Hypothalamus (tissue), 51 donors: ENCODE data around the gene SLFN5.
"Not testable (repeated sequence)": the region's sequence is repeated elsewhere in the genome, so short reads cannot be mapped to it uniquely, and the experiment has no call there.

ENCODE experiments used
- DNase-seq, 51 donors: peaks; one replicate each; lab custom pipeline; 2025; lab: John Stamatoyannopoulos, UW

The SLFN5 gene

DNA sequence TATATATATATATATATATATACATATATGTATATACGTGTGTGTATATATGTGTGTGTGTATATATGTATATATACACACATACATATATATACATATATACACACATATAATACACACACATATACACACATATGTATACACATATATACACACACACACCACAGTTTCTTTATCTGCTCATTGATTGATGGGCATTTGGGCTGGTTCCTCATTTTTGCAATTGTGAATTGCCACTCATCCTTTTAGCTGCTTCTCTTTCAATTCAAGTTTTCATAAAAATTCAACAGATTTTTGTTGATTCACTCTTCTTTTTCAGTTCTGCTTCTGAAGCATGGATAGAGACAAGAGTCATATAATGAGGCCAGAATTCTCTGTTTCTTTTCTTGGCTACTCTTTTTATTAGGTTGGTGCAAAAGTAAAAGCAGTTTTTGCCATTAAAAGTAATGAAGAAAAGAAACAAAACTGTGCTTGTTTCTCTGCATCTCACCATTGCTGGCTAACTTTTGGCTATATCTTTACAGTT, 44.5 kb downstream of the SLFN5 start:
- no peak for DNase-seq

DNA sequence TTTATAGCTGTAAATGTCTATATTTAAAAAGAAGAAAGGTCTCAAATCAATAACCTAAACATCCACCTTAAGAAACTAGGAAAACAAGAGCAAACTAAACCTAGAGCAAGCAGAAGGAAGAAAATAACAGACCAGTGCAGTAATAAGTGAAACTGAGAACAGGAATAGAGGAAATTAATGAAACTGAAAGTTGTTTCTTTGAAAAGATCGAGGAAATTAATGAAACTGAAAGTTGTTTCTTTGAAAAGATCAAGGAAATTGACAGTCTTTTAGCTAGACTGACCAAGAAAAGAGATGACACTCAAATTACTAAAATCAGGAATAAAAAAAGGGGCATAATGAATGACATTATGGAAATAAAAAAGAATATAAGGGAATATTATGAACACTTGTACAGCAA, 46.4 kb downstream of the SLFN5 start:
- DNase-seq, result no peak

GRCh38 chr17:35291802-35292201, 48.9 kb downstream of the SLFN5 start:
- no peak for DNase-seq

DNA sequence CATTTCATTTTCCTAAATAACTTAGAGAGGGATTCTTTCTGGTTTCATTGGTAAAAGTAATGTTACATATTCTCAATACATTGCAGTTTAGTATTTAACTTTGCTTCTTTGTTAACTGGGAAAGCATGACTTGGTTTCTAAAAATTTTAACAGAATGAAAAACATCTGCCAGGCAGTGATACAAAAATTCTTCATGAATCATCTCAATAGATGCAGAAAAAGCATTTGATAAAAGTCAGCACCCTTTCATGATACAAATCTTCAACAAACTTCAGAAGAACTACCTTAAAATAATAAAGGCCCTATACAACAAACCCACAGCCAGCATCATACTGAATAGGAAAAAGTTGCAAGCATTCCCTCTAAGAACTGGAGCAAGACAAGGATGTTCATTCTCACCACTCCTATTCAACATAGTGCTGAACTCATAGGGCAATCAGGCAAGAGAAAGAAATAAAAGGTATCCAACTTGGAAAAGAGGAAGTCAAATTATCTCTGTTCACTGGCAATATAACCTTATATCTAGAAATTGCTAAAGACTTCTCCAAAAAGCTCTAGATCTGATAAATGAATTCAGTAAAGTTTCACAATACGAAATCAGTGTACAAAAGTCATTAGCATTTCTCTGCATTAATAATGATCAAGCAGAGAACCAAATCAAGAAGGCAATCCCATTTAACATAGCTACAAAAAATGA, 50.4 kb downstream of the SLFN5 start:
- no peak for DNase-seq

DNA sequence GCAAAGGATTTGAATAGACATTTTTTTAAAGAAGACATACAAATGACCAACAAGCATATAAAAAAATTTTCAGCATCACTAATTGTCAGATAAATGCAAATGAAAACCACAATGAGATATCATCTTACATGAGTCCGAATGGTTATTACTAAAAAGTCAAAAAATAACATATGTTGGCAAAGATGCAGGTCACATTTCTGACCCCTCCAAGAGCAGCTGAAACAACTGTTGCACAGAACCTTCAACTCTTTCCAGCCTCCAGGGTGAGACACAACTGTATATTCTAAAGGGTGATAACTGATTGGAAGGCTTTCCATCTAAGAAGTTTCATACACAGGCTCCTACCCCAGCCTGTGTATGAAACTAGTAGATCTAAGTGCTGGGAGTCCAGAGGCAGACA, 51.9 kb downstream of the SLFN5 start:
- DNase-seq, result no peak

- no peak for DNase-seq
Measured at GRCh38 chr17:35295686-35296085, 52.8 kb downstream of the SLFN5 start.

GRCh38 chr17:35297666-35298065, 54.8 kb downstream of the SLFN5 start:
- DNase-seq, result no peak

DNA sequence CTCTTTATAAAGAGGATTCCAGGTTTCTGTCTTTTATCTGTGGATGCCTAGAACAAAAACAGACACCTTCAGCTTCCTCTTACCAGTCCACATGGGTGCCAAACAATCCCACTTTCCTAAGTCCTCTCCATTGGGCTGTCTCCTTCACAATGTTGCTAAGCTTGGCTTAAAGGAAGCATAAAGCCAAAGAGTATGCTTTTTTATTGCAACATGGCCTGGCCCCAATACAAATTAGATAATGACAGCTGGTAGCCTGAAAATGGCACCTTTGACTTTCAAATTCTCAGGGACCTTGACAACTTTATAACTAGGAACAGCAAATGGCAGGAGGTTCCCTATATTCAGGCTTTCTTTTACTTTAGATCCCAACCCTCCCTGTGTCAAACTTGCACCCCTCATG, 55.8 kb downstream of the SLFN5 start:
- no peak for DNase-seq

- DNase-seq, result no peak
Measured at GRCh38 chr17:35299135-35299534, 56.3 kb downstream of the SLFN5 start.

DNA sequence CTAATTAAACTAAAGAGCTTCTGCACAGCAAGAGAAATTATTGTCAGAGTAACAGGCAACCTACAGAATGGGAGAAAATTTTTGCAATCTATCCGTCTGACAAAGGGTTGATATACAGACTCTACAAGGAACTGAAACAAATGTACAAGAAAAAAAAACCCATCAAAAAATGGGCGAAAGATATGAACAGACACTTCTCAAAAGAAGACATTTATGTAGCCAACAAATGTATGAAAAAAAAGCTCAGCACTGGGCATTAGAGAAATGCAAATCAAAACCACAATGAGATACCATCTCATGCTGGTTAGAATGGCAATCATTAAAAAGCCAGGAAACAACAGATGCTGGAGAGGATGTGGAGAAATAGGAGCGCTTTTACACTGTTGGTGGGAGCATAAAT, 66.5 kb downstream of the SLFN5 start:
- DNase-seq, result not testable (repeated sequence)

DNA sequence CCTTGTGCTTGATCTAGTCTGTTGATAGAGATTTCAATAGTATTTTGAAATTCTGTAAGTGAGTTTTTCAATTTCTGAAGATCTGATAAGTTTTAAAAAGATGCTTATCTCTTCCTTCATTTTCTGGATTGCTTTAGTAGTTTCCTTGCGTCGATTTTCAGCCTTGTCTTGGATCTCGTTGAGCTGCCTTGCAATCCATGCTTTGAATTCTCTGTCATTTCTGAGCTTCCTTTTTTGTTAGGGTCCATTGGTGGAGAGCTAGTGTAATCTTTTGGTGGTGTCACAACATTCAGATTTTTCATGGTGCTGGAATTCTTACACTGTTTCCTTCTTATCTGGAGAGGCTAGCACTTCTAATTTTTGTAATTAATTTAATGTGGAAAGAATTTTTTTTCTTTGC, 69.5 kb downstream of the SLFN5 start:
- DNase-seq, result no peak

DNA sequence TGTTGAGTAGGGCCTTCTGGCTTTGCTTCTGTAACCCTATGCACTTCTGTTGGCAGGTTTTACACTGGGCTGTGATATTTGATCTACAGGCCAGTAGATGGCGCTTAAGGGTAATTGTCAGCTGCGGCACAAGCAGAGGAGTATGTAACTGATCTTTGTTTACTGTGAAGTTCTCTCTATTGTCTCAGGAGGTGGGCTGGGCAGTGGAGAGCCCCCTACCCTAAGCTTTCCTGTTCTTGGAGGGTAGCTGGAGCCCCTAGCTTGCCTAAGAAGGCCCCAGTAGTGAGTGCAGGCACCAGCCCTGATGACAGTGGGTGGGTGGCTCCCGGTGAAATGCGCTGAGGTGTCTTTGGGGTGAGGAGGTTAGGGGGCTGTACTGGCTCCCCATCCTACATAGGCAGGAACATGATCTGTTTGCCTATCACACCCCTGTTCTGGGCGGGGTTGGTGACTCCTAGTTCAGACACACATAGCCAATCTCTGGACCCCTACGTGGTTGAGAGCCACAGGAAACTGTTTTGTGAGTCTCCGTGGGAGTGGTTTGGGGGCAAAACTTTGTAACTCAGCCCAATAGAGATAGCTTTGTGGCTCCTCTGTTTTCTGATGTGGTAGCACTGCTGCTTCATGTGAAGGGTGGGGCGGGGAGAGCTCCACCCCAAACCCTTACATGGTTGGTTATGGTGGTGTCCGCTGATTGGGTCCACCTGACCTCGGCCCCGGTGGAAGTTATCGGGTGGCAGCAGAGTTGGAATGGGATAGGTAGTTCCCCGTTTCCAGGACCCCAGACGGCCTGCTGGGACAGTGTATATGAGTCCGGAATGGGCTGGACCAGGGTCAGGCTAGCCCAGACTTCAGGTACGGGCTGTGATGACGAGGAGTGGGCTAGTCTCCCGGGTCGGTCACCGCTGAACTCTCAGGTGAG, 70.2 kb downstream of the SLFN5 start:
- DNase-seq, result peak in 21 of 51 donors; percentile 1 to 36 (median 12)

GRCh38 chr17:35313875-35314409, 71.1 kb downstream of the SLFN5 start:
- no peak for DNase-seq

- no peak for DNase-seq
Measured at GRCh38 chr17:35314415-35315216, 71.7 kb downstream of the SLFN5 start.

DNA sequence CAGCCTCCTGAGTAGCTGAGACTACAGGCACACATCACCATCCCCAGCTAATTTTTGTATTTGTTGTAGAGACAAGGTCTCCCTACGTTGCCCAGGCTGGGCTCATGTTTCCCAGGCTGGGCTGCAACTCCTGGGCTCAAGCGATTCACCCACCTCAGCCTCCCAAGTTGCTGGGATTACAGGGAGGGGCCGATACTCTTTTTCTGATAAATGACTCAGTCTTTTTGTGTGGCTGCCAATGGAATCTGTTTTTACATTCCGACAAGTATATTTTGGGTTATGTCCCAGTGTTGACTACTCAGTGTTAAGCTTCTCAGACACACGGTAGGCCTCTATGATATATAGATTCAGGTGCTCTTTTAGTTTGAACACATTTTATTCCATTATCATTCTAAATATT, 72.4 kb downstream of the SLFN5 start:
- DNase-seq, result no peak

DNA sequence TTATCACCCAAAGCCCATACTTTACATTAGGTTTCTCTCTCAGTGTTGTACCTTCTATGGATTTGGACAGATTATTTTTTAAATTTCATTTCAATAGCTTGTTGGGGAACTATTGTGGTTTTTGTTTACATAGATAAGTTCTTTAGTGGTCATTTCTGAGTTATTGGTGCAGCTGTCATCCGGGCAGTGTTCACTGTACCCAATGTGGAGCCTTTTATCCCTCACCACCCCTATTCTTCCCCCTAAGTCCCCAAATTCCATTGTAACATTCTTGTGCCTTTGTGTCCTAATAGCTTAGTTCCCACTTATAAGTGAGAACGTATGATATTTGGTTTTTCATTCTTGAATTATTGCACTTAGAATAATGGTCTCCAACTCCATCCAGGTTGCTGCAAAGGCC, 73.1 kb downstream of the SLFN5 start:
- DNase-seq, result no peak

DNA sequence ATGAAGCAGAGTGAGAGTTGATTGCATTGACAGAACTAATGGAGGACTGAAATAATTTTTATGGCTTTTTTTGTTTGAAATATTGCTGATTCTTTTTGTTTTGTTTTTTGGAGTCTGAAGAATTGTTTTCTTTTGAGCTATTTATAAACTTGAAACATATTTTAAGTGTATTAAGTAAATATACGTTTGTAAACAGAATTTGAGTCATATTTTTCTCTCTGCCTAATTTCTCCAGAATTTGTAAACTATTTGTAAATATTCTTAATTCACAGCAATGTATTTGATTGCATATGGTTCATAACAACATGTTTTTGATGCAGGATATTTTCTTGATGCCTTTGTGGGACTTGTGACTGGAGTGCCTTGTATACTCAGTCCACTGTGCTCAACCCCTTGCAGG, 79.9 kb downstream of the SLFN5 start:
- DNase-seq, result no peak
